Loucy (cell line): ENCODE results near the gene SLBP.

ENCODE experiments used
- H2AFZ ChIP-seq: fragments of 200-600 bp; sonication (generic); 2 replicates; pipeline ENCODE4 v1.6.0; 2016; ENCODE audit warnings: antibody characterized with exemption, mild to moderate bottlenecking, low read length, moderate library complexity
- H3F3A ChIP-seq: fragments of 200-600 bp; 2 replicates; pipeline ENCODE4 v1.6.0; 2016; ENCODE audit warnings: antibody characterized with exemption, low read depth, mild to moderate bottlenecking
- H3K27me3 ChIP-seq: fragments of 200-600 bp; sonication (generic); 2 replicates; pipeline ENCODE4 v1.6.1; 2014; ENCODE audit warnings: low read length, mild to moderate bottlenecking; ENCODE audit not compliant: insufficient read depth, poor library complexity, severe bottlenecking
- H3K36me3 ChIP-seq: fragments of 200-600 bp; sonication (generic); 2 replicates; pipeline ENCODE4 v1.6.1; 2016; ENCODE audit warnings: low read length; ENCODE audit not compliant: insufficient read depth
- H3K4me1 ChIP-seq: fragments of 200-600 bp; sonication (generic); 2 replicates; pipeline ENCODE4 v1.5.1; 2014; ENCODE audit warnings: low read length, mild to moderate bottlenecking; ENCODE audit not compliant: insufficient read depth, poor library complexity, severe bottlenecking
- H3K4me2 ChIP-seq: fragments of 200-600 bp; sonication (generic); 2 replicates; pipeline ENCODE4 v1.6.0; 2014; ENCODE audit warnings: antibody characterized with exemption, low read length, low read depth, mild to moderate bottlenecking; ENCODE audit not compliant: poor library complexity, severe bottlenecking
- H3K4me3 ChIP-seq: fragments of 200-600 bp; sonication (generic); 2 replicates; pipeline ENCODE4 v1.5.1; 2014; ENCODE audit warnings: low read length, mild to moderate bottlenecking, mixed read lengths; ENCODE audit not compliant: poor library complexity, severe bottlenecking
- H3K79me2 ChIP-seq: fragments of 200-600 bp; sonication (generic); 2 replicates; pipeline ENCODE4 v1.6.1; 2014; ENCODE audit warnings: low read length; ENCODE audit not compliant: insufficient read depth
- H3K9ac ChIP-seq: fragments of 200-600 bp; sonication (generic); 2 replicates; pipeline ENCODE4 v1.6.0; 2014; ENCODE audit warnings: mild to moderate bottlenecking, low read depth, low read length, moderate library complexity; ENCODE audit not compliant: poor library complexity, severe bottlenecking
- H3K9me2 ChIP-seq: fragments of 200-600 bp; sonication (generic); replicated peaks from 2 replicates; pipeline ENCODE4 v1.6.1; 2016; ENCODE audit warnings: low read depth, low read length, mixed read lengths
- H3K9me3 ChIP-seq: fragments of 200-600 bp; sonication (generic); 2 replicates; pipeline ENCODE4 v1.6.1; 2014; ENCODE audit warnings: mild to moderate bottlenecking, antibody characterized with exemption, low read length, low read depth; ENCODE audit not compliant: insufficient read depth
- H4K20me1 ChIP-seq: fragments of 200-600 bp; sonication (generic); 2 replicates; pipeline ENCODE4 v1.6.0; 2014; ENCODE audit warnings: antibody characterized with exemption, low read length, mild to moderate bottlenecking; ENCODE audit not compliant: insufficient read depth, poor library complexity, severe bottlenecking
- EZH2phosphoT487 ChIP-seq: fragments of 200-600 bp; IDR thresholded peaks from 2 replicates; pipeline ENCODE4 v1.6.1; 2018; ENCODE audit warnings: antibody characterized with exemption, mild to moderate bottlenecking, moderate library complexity, borderline replicate concordance
- TF ChIP-seq, protein P1 (sequence below): fragments of 200-600 bp; sonication (generic); conservative IDR thresholded peaks from 2 replicates; pipeline ENCODE4 v1.5.1; 2014; ENCODE audit warnings: mild to moderate bottlenecking, antibody characterized with exemption, low read length

Gene SLBP

GRCh38 chr4:1738410-1738809 lies 26.3 kb upstream of the SLBP start:
- no peak overlapping the region for H2AFZ ChIP-seq
- no peaks in the 10 kb centered on the region; the same call in 1 of the 2 replicates for H3K79me2 ChIP-seq
- H3K9ac ChIP-seq: no peak overlapping the region
- H3K27me3 ChIP-seq: no peaks in the 10 kb centered on the region
- no peaks in the 10 kb centered on the region for H3K4me1 ChIP-seq
- H3K4me2 ChIP-seq: no peak overlapping the region
- no peaks in the 10 kb centered on the region for H4K20me1 ChIP-seq
- TF ChIP-seq, protein P1, sequence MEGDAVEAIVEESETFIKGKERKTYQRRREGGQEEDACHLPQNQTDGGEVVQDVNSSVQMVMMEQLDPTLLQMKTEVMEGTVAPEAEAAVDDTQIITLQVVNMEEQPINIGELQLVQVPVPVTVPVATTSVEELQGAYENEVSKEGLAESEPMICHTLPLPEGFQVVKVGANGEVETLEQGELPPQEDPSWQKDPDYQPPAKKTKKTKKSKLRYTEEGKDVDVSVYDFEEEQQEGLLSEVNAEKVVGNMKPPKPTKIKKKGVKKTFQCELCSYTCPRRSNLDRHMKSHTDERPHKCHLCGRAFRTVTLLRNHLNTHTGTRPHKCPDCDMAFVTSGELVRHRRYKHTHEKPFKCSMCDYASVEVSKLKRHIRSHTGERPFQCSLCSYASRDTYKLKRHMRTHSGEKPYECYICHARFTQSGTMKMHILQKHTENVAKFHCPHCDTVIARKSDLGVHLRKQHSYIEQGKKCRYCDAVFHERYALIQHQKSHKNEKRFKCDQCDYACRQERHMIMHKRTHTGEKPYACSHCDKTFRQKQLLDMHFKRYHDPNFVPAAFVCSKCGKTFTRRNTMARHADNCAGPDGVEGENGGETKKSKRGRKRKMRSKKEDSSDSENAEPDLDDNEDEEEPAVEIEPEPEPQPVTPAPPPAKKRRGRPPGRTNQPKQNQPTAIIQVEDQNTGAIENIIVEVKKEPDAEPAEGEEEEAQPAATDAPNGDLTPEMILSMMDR: no peak
- no peak for TF ChIP-seq EZH2phosphoT487
- H3F3A ChIP-seq: no peaks in the 10 kb centered on the region
- no peaks in the 10 kb centered on the region for H3K9me2 ChIP-seq
- no peak overlapping the region for H3K4me3 ChIP-seq
- H3K9me3 ChIP-seq: no peaks in the 10 kb centered on the region; the same call in 1 of the 2 replicates
- peaks cover 89% of the 10 kb centered on the region; the same call in 1 of the 2 replicates for H3K36me3 ChIP-seq

- H3K9ac ChIP-seq: no peak overlapping the region
- H3K27me3 ChIP-seq: no peaks in the 10 kb centered on the region
- no peak overlapping the region for H3K4me3 ChIP-seq
- H3K9me2 ChIP-seq: no peaks in the 10 kb centered on the region
- H4K20me1 ChIP-seq: no peaks in the 10 kb centered on the region
- no peaks in the 10 kb centered on the region for H3F3A ChIP-seq
- H3K36me3 ChIP-seq: peaks cover 94% of the 10 kb centered on the region; the same call in 1 of the 2 replicates
- TF ChIP-seq EZH2phosphoT487: no peak
- TF ChIP-seq, protein P1: no peak
- H2AFZ ChIP-seq: no peak overlapping the region
- H3K4me1 ChIP-seq: no peaks in the 10 kb centered on the region
- no peak overlapping the region for H3K4me2 ChIP-seq
- peaks cover 1% of the 10 kb centered on the region; the same call in 1 of the 2 replicates for H3K79me2 ChIP-seq
- no peaks in the 10 kb centered on the region; the same call in 1 of the 2 replicates for H3K9me3 ChIP-seq
Measured at GRCh38 chr4:1737666-1738065, 25.5 kb upstream of the SLBP start.

GRCh38 chr4:1736812-1737211 lies 24.7 kb upstream of the SLBP start:
- Histone ChIP-seq H4K20me1 (no peaks in the 10 kb centered on the region), H3K9me2 (no peaks in the 10 kb centered on the region), H3K4me2 (no peak overlapping the region), H3K4me3 (no peak overlapping the region), H3K36me3 (peaks cover 94% of the 10 kb centered on the region; the same call in 1 of the 2 replicates), H3K79me2 (peaks cover 6% of the 10 kb centered on the region; the same call in 1 of the 2 replicates), H3K9me3 (no peaks in the 10 kb centered on the region; the same call in 1 of the 2 replicates), H2AFZ (no peak overlapping the region), H3K27me3 (no peaks in the 10 kb centered on the region), H3K9ac (no peak overlapping the region), H3K4me1 (no peaks in the 10 kb centered on the region), H3F3A (no peaks in the 10 kb centered on the region)
- TF ChIP-seq, protein P1: no peak
- TF ChIP-seq EZH2phosphoT487: no peak
